A204.1 (cell line): Measurements from ENCODE around the gene BTBD9.

Experiments
- FAIRE-seq: peaks from 2 replicates; lab custom pipeline; 2012; peaks lifted over from hg19 to GRCh38; lab: Jason Lieb, UNC

Gene BTBD9

GRCh38 chr6:38341496-38341895, 298.2 kb downstream of the BTBD9 start:
- no peak for FAIRE-seq

GRCh38 chr6:38339914-38340313, 299.8 kb downstream of the BTBD9 start:
- FAIRE-seq: no peak

GRCh38 chr6:38337819-38338465, 301.8 kb downstream of the BTBD9 start:
- no peak for FAIRE-seq

DNA sequence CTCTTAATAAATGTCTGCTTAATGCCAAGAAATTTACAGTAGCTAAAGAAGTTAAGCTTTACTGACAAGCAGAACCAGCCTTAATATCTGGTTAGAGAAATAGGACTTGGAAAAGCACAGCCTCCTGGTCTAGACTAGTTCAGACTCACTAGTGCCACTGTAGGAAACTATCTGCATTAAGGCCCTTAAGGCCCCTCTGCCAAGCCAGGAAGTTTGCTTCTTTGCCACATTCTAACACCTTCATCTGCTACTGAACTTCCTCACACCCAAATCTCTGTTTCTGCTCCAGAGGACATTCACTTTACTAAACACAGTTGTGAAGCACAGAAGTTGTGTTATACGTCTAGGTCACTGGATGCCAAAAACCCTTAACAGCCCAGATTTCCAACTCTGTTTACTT, 302.8 kb downstream of the BTBD9 start:
- FAIRE-seq: no peak

DNA sequence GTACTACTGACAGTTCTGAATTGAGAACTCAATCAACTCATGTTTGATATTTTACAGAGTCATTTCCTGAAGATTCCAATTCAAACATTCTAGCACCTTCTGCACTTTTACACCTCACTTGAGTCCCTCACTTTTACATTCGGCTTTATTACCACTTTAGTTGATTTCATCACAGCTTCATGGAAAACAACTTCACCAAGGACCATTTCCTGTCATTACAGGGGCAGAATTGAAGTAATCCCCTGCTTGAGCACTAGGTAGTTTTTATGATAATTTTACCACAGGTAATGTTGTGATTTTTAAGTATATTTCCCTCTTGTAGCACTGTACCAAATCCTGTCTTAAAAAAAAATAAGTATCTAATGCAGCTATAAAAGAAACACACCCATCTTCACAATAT, 312.9 kb downstream of the BTBD9 start:
- no peak for FAIRE-seq

DNA sequence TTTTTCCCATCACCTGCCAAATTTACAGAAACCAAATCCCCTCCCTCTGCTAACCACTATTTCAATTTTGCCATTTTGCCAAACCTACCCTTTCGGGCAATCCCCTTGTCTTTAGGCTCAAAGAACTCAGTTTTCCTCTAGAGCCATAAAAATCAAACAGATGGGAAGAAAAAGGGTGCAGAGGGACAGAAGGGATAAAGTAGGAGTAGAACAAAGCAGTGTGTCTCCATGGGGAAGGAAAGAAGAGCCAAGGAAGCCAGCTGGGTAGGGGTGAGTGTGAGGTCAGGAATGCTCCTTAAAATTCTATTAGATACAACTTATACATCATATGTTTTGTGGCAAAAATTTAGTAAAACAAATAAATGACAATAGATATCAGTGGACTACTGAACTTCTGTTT, 316.5 kb downstream of the BTBD9 start:
- no peak for FAIRE-seq

GRCh38 chr6:38322138-38322537, 317.6 kb downstream of the BTBD9 start:
- no peak for FAIRE-seq

DNA sequence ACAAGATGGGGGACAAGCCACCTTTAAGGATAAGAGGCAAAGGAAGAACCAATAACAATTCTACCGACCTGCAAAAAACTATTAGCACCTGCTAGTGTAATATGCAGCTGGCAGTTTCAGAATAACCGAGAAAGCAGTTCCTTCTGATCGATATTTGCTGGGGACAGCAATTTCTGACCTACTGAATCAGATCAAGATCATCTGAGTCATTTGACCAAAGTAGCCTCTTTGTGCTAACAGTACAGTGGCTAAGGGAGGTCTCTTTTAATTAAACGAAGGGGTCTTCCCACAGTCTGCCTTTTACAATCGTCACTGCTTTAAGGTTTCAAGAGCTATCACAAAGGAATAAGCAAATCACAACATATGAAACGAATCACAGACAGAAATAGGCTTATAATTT, 318.9 kb downstream of the BTBD9 start:
- FAIRE-seq: no peak

GRCh38 chr6:38320358-38320757, 319.4 kb downstream of the BTBD9 start:
- FAIRE-seq: no peak

DNA sequence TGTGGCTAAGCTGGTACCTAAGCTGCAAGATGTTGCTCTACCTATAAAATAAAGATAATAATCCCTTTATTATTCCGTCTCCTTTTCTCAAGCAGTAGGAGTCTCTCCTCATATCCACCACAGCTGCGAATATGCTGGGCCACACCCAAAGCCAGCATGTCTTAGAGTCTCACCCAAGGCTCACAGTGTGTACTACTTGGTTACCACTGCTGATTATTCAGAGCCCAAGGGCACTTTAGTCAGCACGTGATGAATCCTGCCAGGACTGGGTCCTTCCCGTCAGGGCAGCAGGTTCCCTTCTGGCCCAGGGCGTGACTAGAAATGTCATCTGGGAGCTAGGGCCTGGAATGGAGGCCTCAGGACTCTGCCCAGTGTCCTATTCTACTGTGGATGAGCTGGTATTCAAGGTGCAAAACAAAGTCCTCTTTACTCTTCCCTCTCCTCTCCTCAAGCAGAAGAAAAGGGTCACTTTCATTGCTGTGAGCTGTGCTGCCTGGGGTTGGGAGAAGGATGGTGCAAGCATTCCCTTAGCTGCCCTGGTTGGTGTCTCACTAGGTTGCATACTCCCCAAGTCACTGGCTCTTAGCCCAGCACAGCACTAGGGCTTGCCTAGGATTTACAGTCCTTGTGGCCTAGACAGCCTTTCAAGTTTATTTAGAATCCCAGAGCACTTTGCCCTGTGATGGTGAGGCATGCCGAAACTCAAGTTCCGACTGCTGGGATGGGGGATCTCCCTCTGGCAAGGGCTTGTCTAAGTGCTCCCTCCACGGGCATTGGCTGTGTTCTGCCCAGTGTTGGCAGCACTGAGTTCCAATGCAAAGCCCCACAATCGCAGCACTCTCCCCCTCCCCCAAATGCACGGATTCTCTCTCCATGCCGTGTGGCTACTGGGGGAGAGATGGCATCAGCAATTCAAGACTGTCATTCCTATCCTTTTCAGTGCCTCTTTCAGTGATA, 320.2 kb downstream of the BTBD9 start:
- no peak for FAIRE-seq

DNA sequence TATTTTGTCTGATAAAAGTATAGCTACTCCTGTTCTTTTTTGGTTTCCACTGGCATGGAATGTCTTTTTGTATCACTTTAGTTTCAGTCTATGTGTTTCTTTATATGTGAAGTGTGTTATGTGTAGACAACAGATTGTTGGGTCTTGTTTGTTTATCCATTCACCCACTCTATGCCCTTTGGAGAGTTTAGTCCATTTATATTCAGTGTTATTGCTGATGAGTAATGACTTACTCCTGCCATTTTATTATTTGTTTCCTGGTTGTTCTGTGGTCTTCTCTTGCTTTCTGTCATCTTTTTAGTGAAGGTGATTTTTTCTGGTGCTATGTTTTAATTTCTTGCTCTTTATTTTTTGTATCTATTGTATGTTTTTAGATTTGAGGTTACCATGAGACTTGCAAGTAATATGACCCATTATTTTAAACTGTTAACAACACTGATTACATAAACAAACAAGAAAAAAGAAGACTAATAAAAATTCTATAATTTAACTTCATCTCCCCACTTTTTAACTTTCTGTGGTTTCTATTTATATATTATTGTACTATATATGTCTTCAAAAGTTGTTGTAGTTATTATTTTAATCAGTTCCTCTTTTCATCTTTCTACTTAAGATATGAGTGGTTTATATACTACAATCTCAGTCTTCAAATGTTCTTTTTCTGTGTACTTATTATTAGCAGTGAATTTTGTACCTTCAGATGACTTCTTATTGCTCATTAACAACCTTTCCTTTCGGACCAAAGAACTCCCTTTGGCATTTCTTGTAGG, 323.4 kb downstream of the BTBD9 start:
- no peak for FAIRE-seq

DNA sequence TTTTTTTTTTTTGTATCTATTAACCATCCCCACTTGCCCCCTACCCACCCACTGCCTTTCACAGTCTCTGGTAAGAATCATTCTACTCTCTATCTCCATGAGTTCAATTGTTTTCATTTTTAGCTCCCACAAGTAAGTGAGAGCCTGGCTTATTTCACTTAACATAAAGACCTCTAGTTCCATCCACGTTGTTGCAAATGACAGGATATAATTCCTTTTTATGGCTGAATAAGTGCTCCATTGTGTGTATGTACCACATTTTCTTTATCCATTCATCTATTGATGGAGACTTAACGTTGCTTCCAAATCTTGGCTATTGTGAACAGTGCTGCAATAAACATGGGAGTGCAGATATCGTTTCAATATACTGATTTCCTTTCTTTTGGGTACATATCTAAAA, 328.5 kb downstream of the BTBD9 start:
- no peak for FAIRE-seq

- FAIRE-seq: no peak
Observed at GRCh38 chr6:38310061-38310460, 329.7 kb downstream of the BTBD9 start.

GRCh38 chr6:38307740-38308139, 332.0 kb downstream of the BTBD9 start:
- FAIRE-seq: no peak

- FAIRE-seq: no peak
Observed at GRCh38 chr6:38306931-38307330, 332.8 kb downstream of the BTBD9 start.

- no peak for FAIRE-seq
Observed at GRCh38 chr6:38305995-38306681, 333.6 kb downstream of the BTBD9 start.

DNA sequence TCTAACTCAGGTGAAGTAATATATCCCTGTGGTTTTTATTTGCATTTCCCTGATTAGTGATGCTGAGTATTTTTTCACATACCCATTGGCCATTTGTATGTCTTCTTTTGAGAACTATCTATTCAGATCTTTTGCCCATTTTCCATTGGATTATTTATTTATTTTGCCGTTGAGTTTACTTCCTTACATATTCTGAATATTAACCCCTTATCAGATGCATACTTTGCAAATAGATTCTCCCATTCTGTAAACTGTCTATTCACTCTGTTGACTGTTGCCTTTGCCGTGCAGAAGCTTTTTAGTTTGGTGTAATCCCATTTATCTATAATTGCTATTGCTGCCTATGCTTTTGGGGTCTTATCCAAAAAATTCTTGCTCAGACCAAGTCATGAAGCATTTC, 336.9 kb downstream of the BTBD9 start:
- FAIRE-seq: no peak

GRCh38 chr6:38302081-38302480, 337.6 kb downstream of the BTBD9 start:
- no peak for FAIRE-seq

GRCh38 chr6:38290133-38290799, 349.5 kb downstream of the BTBD9 start:
- FAIRE-seq: no peak

DNA sequence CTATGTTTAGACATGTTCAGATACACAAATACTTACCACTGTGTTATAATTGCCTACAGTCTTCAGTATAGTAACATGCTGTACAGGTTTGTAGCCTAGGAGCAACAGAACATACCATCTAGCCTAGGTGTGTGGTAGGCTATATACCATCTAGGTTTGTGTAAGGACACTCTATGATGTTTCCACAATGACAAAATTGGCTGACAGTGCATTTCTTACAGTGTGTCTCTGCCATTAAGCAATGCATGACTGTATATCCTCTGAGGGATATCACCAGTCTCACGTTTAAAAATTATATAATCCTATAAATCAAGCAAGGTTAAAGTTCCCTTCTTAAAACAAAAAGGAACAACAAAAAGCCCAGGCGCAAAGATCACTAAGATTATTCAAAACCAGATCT, 352.2 kb downstream of the BTBD9 start:
- no peak for FAIRE-seq

GRCh38 chr6:38284802-38285394, 354.8 kb downstream of the BTBD9 start:
- no peak for FAIRE-seq
